HG02610 (cell line): ENCODE data around the gene PPWD1.
A peak's percentile ranks its signal among the peaks of the same experiment; 100 is the strongest.

Experiments
- ATAC-seq: cut with Tn5 transposase; IDR thresholded peaks from one replicate; pipeline ENCODE4 v1.9.1; 2021; ENCODE audit warnings: mild to moderate bottlenecking, moderate library complexity; ENCODE audit not compliant: unreplicated experiment

The PPWD1 gene

GRCh38 chr5:65623482-65623881 is 60.4 kb downstream of the PPWD1 start:
- ATAC-seq = no peak

- peak; percentile 95 for ATAC-seq
Observed at GRCh38 chr5:65624025-65624570, 61.0 kb downstream of the PPWD1 start, which contains the start of gene TRIM23. TRIM23 (minus strand) TSS chr5:65624333; CDS start chr5:65624274, 59 bp downstream.

GRCh38 chr5:65624571-65625555 is 61.8 kb downstream of the PPWD1 start, which contains the start of the genes SHLD3 and TRAPPC13:
SHLD3 (plus strand) TSS chr5:65625027; CDS start chr5:65629588, 4,561 bp downstream.
TRAPPC13 (plus strand) TSS chr5:65625027; CDS start chr5:65625061, 34 bp downstream.
- ATAC-seq = peak; percentile 73

GRCh38 chr5:65625743-65626142 is 62.6 kb downstream of the PPWD1 start:
- no peak for ATAC-seq

GRCh38 chr5:65630981-65631380 is 67.9 kb downstream of the PPWD1 start:
- ATAC-seq = no peak
